Measurements from ENCODE around the gene NLGN4X. TPM values are rescaled to one million over a fixed set of nuclear protein-coding genes. Genes with fewer than 3 reads are reported as not detected.

The NLGN4X gene
- total and polyA plus RNA-seq, 9 donors = 14.7 to 52.8 (median 45.2) TPM

- H3K4me1 ChIP-seq (ENCODE audit: insufficient read depth) = no peaks in the 10 kb centered on the region
- intact Hi-C loops (cut with DNase I) = no loop called here
- WGBS, 3 donors = 15 to 27% (median 21%) methylated on average over 2 of the region's 2 CpGs
These were observed 375.7 kb downstream of the NLGN4X start for GRCh38 chrX:5852941-5853340.

DNA sequence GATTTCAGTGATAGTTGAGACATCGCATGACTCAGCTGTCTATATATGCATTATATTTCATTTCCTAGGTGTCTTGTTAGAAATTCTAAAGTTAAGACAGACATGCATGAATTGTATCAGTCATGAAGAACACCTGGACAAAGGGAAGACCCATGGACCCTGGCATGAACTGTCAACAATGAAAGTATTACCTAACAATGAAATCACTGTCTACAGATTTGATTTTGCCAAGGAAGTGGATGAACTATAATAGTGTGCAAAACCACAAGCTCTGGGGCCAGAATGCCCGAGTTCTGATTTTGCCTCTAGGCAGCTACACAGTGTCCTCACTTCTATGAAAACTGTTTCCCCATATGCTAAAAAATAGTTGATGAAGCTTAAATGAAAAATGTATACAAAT lies 386.1 kb downstream of the NLGN4X start:
- H3K27ac ChIP-seq = no peak overlapping the region
- DNase-seq = no peak
- H3K4me1 ChIP-seq (ENCODE audit: insufficient read depth) = no peaks in the 10 kb centered on the region
- no peaks in the 10 kb centered on the region for H3K9me3 ChIP-seq
- intact Hi-C loops (cut with DNase I) = no loop called here
- no peaks in the 10 kb centered on the region for H3K36me3 ChIP-seq
- H3K4me3 ChIP-seq = no peak overlapping the region
- no peaks in the 10 kb centered on the region for H3K27me3 ChIP-seq
- 85 to 94% (median 87%) methylated on average over 2 of the region's 2 CpGs for WGBS, 3 donors
- TF ChIP-seq, protein P1, sequence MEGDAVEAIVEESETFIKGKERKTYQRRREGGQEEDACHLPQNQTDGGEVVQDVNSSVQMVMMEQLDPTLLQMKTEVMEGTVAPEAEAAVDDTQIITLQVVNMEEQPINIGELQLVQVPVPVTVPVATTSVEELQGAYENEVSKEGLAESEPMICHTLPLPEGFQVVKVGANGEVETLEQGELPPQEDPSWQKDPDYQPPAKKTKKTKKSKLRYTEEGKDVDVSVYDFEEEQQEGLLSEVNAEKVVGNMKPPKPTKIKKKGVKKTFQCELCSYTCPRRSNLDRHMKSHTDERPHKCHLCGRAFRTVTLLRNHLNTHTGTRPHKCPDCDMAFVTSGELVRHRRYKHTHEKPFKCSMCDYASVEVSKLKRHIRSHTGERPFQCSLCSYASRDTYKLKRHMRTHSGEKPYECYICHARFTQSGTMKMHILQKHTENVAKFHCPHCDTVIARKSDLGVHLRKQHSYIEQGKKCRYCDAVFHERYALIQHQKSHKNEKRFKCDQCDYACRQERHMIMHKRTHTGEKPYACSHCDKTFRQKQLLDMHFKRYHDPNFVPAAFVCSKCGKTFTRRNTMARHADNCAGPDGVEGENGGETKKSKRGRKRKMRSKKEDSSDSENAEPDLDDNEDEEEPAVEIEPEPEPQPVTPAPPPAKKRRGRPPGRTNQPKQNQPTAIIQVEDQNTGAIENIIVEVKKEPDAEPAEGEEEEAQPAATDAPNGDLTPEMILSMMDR (IDR thresholded peaks at IDR 0.05) = no peak
- TF ChIP-seq POLR2A (IDR thresholded peaks at IDR 0.05) (no peak), EP300 (IDR thresholded peaks at IDR 0.05) (no peak)

More at GRCh38 chrX:5852941-5853340, 375.7 kb downstream of the NLGN4X start:
- H3K36me3 ChIP-seq = no peaks in the 10 kb centered on the region
- H3K27me3 ChIP-seq = no peaks in the 10 kb centered on the region
- no peak for DNase-seq
- H3K9me3 ChIP-seq = no peaks in the 10 kb centered on the region
- TF ChIP-seq EP300 (IDR thresholded peaks at IDR 0.05) = no peak
- TF ChIP-seq, protein P1 (IDR thresholded peaks at IDR 0.05) = no peak
- no peak for TF ChIP-seq POLR2A (IDR thresholded peaks at IDR 0.05)
- no peak overlapping the region for H3K4me3 ChIP-seq
- H3K27ac ChIP-seq = no peak overlapping the region

Small RNAs within 50 kb of the gene (small RNA-seq; reads per million reads assigned to genes)
- not detected for gene RF00322
